GM21737 (cell line): Measurements from ENCODE around the gene ZNF625.

Experiments used
- ATAC-seq: cut with Tn5 transposase; IDR thresholded peaks from one replicate; pipeline ENCODE4 v1.9.1; 2021; ENCODE audit warnings: mild to moderate bottlenecking, moderate library complexity; ENCODE audit not compliant: unreplicated experiment

ZNF625 gene

DNA sequence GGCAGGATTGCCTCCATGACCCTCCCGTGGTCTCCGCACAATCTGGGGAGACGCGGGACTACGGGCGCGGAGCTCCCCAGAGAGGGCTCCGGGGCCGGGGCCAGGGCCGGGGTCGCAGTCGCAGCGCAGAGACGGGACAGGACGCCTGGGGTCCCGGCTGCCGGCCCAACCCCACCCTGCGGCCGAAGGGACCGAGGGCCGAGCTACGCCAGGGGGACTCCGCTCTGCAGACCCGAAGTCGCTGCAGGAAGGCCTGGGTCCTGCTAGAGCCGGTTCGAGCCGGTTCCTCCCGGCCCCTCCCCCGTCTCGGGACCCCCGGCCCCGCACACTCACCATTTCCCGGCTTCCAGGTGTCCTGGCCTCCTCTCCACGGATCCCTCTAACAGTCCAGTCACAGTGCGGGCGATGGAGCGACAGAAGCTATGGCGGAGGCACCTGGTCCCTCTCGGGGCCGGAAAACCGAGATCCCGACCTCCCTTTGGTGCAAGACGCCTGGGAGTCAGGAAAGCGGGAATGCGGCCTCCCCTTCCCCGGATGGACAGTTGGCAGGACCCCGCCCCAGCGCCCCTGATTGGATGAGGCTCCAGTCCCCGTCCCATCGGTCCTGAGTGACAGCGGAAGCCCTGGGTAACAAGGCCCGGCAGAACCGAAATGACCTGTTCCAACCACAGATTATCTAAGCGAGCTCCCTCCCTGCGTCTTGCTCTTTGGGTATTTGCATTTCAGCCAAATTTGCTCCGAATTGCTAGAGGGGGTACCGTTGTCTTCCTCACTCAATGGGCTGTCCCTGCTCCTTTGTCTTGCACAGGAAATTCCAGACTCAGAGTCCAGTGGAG, at the start of gene ZNF625:
Gene ZNF625, minus strand, starts transcription at position 512 of the 836 bp plus-strand sequence. Its CDS starts 176 bp downstream, at position 336.
- ATAC-seq: no peak

DNA sequence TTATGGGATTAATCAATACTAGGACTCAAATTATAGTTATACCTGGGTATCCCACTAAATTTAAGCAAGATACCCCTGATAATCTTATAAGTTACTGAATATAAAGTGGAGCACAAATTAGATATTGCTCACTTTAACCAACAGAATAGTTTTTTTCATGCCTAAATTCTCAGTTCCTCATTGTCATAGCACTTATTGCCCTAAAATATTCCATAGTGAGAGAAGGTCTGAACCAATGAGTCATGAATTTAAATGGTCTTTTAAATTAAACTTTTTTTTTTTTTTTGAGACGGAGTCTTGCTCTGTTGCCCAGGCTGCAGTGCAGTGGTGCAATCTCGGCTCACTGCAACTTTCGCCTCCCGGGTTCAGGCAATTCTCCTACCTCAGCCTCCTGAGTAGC, 48.8 kb upstream of the ZNF625 start:
- ATAC-seq: no peak

DNA sequence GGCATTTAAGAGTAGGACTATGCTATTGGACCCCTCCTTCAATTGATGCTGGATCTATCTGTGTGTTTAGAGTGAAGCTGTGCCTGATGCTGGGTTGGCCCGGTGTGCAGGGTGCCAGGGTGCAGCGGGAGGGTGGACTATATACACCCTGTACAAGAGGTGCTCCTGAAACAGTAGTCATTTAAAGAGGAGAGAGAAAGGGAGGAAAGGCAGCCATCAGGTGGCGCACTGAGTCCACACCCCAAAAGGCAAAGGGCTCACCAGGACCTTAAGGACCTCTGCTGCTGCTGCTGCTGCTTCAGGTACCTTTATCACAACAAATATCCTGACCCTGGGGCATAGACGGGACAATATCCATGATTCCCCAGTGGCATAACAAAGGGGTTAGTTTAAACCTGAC, 45.7 kb upstream of the ZNF625 start:
- ATAC-seq: no peak

DNA sequence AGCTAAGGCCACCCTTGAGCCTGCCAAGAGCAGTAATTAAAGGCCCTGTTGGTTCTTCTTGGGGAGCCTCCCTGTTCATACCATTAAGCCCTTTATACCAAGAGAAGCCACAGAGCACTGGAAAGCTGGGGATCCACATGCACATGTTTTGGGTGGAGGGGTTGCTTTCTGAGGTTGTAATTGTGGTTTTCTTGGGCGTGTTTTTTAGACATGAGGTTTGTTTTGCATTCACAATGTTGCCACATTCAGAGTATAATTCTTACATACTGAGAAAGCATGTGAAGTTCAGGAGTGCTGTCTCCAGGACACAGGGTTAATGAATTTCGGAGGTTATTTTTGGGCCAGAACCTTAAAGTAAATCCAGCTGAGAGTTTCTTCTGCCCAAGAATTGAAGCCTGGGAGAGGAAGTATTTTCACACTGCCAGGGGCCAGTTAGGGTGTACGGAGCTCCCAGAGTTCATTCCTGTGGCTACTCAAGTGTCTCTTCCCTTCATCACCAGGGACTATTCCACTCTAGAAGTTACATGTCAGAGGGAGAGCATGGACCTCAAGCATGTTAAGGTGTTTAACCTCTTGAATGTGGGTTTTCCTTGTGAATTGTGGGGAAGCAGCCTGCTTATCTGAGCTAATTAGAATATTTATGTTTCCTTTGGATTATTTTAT, 43.4 kb upstream of the ZNF625 start:
- ATAC-seq: no peak

GRCh38 chr19:12198136-12198535, 41.6 kb upstream of the ZNF625 start:
- ATAC-seq: no peak

DNA sequence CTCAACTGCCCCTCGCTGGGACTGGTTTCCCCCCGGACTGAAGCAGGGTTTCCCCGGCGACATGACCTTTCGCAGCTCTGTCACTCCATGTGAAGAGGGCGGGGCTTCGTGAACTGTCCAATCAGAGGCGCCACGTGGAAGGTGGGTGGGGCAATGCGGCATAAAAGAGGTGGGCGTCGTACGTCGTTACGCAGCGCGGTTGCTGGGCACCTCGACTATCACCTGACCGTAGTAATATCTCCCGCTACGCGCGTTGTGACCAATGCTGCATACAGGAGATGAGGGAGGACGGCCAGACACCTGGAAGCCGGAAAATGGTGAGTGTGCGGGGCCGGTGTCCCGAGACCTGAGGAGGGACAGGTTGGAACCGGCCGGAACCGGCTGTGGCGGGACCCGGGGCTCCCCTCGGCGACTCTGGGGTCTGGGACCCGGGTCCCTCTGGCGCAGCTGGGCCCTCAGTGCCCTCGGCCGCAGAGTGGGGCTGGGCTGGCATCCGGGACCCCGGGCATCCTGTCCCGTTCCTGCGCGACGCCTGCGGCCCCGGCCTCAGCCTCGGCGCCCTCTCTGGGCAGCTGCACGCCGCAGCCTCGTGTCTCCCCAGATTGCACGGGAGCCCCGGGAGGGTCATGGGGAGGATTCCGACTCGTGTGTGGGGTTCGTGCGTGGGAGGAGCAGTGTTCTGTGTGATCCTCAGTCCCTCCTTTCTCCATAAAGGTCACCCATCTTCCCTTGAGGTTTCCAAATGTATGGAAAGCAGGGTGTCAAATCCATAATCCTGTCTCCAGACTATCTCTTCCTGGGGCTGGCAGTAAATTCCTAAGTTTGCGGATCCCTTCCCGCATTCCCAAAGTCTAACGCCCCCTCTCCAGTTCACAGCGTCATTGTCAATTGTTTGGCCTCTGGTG, 38.5 kb upstream of the ZNF625 start:
- no peak for ATAC-seq

- ATAC-seq: no peak
Measured at GRCh38 chr19:12187625-12188024, 31.1 kb upstream of the ZNF625 start.

GRCh38 chr19:12180377-12180776, 23.8 kb upstream of the ZNF625 start:
- ATAC-seq: no peak

DNA sequence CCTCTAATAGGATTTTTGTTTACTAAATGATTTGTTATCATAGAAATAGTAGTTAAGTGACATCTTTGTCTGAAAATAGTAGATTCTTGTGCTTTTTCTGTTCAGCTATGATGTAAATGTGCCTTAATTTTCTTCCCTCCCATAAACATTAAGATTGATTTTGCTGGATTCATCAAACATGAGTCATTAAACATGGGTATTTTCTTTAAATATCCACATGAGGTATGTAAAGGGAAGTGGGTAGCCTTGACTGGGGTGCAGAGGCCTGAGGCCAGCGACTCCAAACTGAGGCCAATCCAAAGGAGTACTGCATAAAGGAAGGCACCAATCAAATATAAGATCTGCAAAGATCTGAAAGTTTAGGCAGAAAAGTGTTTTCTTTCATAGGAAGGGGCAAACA, 10.1 kb upstream of the ZNF625 start:
- no peak for ATAC-seq

DNA sequence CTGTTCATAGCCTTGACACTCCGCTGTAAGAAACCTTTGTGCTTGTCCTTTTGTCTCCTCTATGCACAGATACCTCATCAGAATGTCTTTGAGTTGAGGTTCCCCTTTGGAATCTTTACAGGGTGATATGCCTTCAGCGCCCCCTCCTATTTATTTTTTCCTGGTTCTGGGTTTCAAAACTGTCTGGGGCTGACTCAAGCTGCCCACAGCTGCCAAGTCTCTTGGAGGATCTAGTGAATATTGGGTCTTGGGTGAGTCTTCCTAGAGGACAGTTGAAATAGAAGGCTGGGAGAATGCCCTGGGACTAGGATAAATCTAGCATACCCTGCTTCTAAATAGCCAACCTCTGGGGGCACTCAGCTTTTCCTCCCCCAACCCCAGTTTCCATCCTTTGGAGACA, 7.3 kb upstream of the ZNF625 start:
- no peak for ATAC-seq

- peak; percentile 94 for ATAC-seq
Measured at GRCh38 chr19:12162882-12163806, 6.6 kb upstream of the ZNF625 start, which contains the start of gene ZNF136. Gene ZNF136, plus strand, starts transcription at chr19:12163096. Its CDS starts 108 bp downstream, at chr19:12163204.

- ATAC-seq: no peak
Measured at GRCh38 chr19:12162513-12162881, 6.0 kb upstream of the ZNF625 start.

- ATAC-seq: no peak
Measured at GRCh38 chr19:12159773-12160414, 3.4 kb upstream of the ZNF625 start.

- ATAC-seq: no peak
Measured at GRCh38 chr19:12155324-12155860, 1.1 kb downstream of the ZNF625 start.

GRCh38 chr19:12145348-12145747, 11.2 kb downstream of the ZNF625 start:
- ATAC-seq: no peak

DNA sequence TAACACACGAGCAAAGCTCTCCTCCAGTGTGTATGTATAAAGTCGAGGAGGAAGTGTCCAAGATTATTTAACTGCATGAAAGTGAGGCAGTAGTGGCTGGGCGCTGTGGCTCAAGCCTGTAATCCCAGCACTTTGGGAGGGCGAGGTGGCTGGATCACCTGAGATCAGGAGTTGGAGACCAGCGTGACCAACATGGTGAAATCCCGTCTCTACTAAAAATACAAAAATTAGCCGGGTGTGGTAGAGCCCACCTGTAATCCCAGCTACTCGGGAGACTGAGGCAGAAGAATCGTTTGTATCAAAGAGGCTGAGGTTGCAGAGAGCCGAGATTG, 15.2 kb downstream of the ZNF625 start:
- ATAC-seq: no peak

- peak; percentile 12 for ATAC-seq
Measured at GRCh38 chr19:12140545-12141404, 15.8 kb downstream of the ZNF625 start.

DNA sequence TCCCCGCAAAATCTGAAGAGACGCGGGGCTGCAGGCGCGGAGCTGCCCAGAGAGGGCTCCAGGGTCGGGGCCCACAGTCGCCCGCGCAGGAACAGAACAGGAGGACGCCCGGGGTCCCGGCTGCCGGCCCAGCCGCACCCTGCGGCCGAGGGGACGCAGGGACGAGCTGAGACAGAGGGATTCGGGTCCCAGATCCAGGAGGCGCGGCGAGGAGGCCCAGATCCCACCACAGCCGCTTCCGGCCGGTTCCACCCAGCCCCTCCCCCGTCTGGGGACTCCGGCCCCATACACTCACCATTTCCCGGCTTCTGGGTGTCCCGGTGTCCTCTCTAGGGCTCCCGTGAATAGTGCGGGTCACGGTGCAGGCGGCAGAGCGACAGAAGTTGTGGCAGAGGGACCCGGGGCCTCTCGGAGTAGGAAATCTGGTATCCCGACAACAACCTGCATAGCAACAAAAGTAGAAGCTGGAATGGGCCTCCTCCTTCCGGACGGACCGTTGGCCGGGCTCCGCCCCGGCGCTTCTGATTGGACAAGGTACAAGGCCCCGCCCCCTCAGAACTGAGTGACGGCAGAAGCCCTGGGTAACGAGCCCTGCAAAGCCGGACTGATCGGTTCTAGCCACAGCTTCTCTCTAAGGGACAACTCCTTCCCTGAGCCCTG, 16.5 kb downstream of the ZNF625 start, which contains the start of gene ZNF20:
Gene ZNF20, minus strand, starts transcription at position 466 of the 660 bp plus-strand sequence. Its CDS starts 168 bp downstream, at position 298.
- ATAC-seq: peak; percentile 90
